ENCODE data around the gene UBE2M.
A peak's percentile ranks its signal among the peaks of the same experiment; 100 is the strongest.
"Not testable (repeated sequence)": the region's sequence is repeated elsewhere in the genome, so short reads cannot be mapped to it uniquely, and the experiment has no call there.

UBE2M gene

GRCh38 chr19:58558066-58558622 is at the start of gene UBE2M:
Gene UBE2M, minus strand, starts transcription at chr19:58558611. Its CDS starts 230 bp downstream, at chr19:58558381.
- H3K4me3 ChIP-seq (ENCODE audit: low read length), result peak within 1 kb of the TSS; percentile 98
- peaks cover 10% of the 10 kb centered on the region for H3K36me3 ChIP-seq (ENCODE audit: control insufficient read depth, insufficient read depth, low read length)
- peaks cover 3% of the 10 kb centered on the region for H3K27me3 ChIP-seq (ENCODE audit: control insufficient read depth, insufficient read depth, low read length)
- peaks cover 28% of the 10 kb centered on the region for H3K4me1 ChIP-seq (ENCODE audit: control insufficient read depth, insufficient read depth, low read length)
- peak within 1 kb of the TSS; percentile 99 for H3K27ac ChIP-seq (ENCODE audit: low read depth, low read length)
- H3K9ac ChIP-seq (ENCODE audit: low read length), result peak within 1 kb of the TSS; percentile 99

- H3K4me3 ChIP-seq (ENCODE audit: low read length); H3K36me3 ChIP-seq (ENCODE audit: control insufficient read depth, insufficient read depth, low read length); H3K4me1 ChIP-seq (ENCODE audit: control insufficient read depth, insufficient read depth, low read length); H3K27me3 ChIP-seq (ENCODE audit: control insufficient read depth, insufficient read depth, low read length); H3K27ac ChIP-seq (ENCODE audit: low read depth, low read length); H3K9ac ChIP-seq (ENCODE audit: low read length): not testable (repeated sequence)
Measured at GRCh38 chr19:58607213-58607612, 48.8 kb upstream of the UBE2M start.

- not testable (repeated sequence) for H3K4me3 ChIP-seq (ENCODE audit: low read length); H3K4me1 ChIP-seq (ENCODE audit: control insufficient read depth, insufficient read depth, low read length); H3K36me3 ChIP-seq (ENCODE audit: control insufficient read depth, insufficient read depth, low read length); H3K27ac ChIP-seq (ENCODE audit: low read depth, low read length); H3K27me3 ChIP-seq (ENCODE audit: control insufficient read depth, insufficient read depth, low read length); H3K9ac ChIP-seq (ENCODE audit: low read length)
Measured at GRCh38 chr19:58606251-58606896, 48.0 kb upstream of the UBE2M start.

- Histone ChIP-seq H3K4me1 (ENCODE audit: control insufficient read depth, insufficient read depth, low read length) (peaks cover 4% of the 10 kb centered on the region), H3K27me3 (ENCODE audit: control insufficient read depth, insufficient read depth, low read length) (no peaks in the 10 kb centered on the region), H3K4me3 (ENCODE audit: low read length) (no peak overlapping the region), H3K36me3 (ENCODE audit: control insufficient read depth, insufficient read depth, low read length) (peaks cover 9% of the 10 kb centered on the region), H3K9ac (ENCODE audit: low read length) (no peak overlapping the region), H3K27ac (ENCODE audit: low read depth, low read length) (no peak overlapping the region)
Measured at GRCh38 chr19:58586133-58586765, 27.8 kb upstream of the UBE2M start.

- H3K27ac ChIP-seq (ENCODE audit: low read depth, low read length), result no peak overlapping the region
- H3K36me3 ChIP-seq (ENCODE audit: control insufficient read depth, insufficient read depth, low read length), result peaks cover 9% of the 10 kb centered on the region
Measured at GRCh38 chr19:58585442-58586132, 27.2 kb upstream of the UBE2M start.

GRCh38 chr19:58584498-58585441 is 26.4 kb upstream of the UBE2M start:
- peaks cover 9% of the 10 kb centered on the region for H3K4me1 ChIP-seq (ENCODE audit: control insufficient read depth, insufficient read depth, low read length)
- no peak overlapping the region for H3K4me3 ChIP-seq (ENCODE audit: low read length)
- H3K36me3 ChIP-seq (ENCODE audit: control insufficient read depth, insufficient read depth, low read length), result peaks cover 9% of the 10 kb centered on the region
- H3K27me3 ChIP-seq (ENCODE audit: control insufficient read depth, insufficient read depth, low read length), result no peaks in the 10 kb centered on the region
- H3K27ac ChIP-seq (ENCODE audit: low read depth, low read length), result no peak overlapping the region
- H3K9ac ChIP-seq (ENCODE audit: low read length), result no peak overlapping the region

More at GRCh38 chr19:58585442-58586132, 27.2 kb upstream of the UBE2M start:
- Histone ChIP-seq H3K4me1 (ENCODE audit: control insufficient read depth, insufficient read depth, low read length) (peaks cover 9% of the 10 kb centered on the region), H3K4me3 (ENCODE audit: low read length) (no peak overlapping the region), H3K27me3 (ENCODE audit: control insufficient read depth, insufficient read depth, low read length) (no peaks in the 10 kb centered on the region), H3K9ac (ENCODE audit: low read length) (no peak overlapping the region)

- H3K27me3 ChIP-seq (ENCODE audit: control insufficient read depth, insufficient read depth, low read length), result no peaks in the 10 kb centered on the region
Measured at GRCh38 chr19:58582985-58583384, 24.6 kb upstream of the UBE2M start.

GRCh38 chr19:58581227-58582141 is 23.1 kb upstream of the UBE2M start:
- Histone ChIP-seq H3K4me1 (ENCODE audit: control insufficient read depth, insufficient read depth, low read length) (peaks cover 9% of the 10 kb centered on the region), H3K36me3 (ENCODE audit: control insufficient read depth, insufficient read depth, low read length) (peaks cover 9% of the 10 kb centered on the region), H3K27me3 (ENCODE audit: control insufficient read depth, insufficient read depth, low read length) (no peaks in the 10 kb centered on the region), H3K9ac (ENCODE audit: low read length) (no peak overlapping the region), H3K27ac (ENCODE audit: low read depth, low read length) (peak overlapping the region; percentile 81), H3K4me3 (ENCODE audit: low read length) (peak overlapping the region; percentile 2)

More at GRCh38 chr19:58582985-58583384, 24.6 kb upstream of the UBE2M start:
- no peak overlapping the region for H3K27ac ChIP-seq (ENCODE audit: low read depth, low read length)
- H3K36me3 ChIP-seq (ENCODE audit: control insufficient read depth, insufficient read depth, low read length), result peaks cover 9% of the 10 kb centered on the region
- no peak overlapping the region for H3K9ac ChIP-seq (ENCODE audit: low read length)
- H3K4me1 ChIP-seq (ENCODE audit: control insufficient read depth, insufficient read depth, low read length), result peaks cover 9% of the 10 kb centered on the region
- no peak overlapping the region for H3K4me3 ChIP-seq (ENCODE audit: low read length)

GRCh38 chr19:58579473-58580142 is 21.2 kb upstream of the UBE2M start:
- no peak overlapping the region for H3K27ac ChIP-seq (ENCODE audit: low read depth, low read length)
- H3K27me3 ChIP-seq (ENCODE audit: control insufficient read depth, insufficient read depth, low read length), result no peaks in the 10 kb centered on the region
- no peak overlapping the region for H3K9ac ChIP-seq (ENCODE audit: low read length)
- peaks cover 9% of the 10 kb centered on the region for H3K36me3 ChIP-seq (ENCODE audit: control insufficient read depth, insufficient read depth, low read length)
- peaks cover 13% of the 10 kb centered on the region for H3K4me1 ChIP-seq (ENCODE audit: control insufficient read depth, insufficient read depth, low read length)
- no peak overlapping the region for H3K4me3 ChIP-seq (ENCODE audit: low read length)

GRCh38 chr19:58578012-58578925 is 19.9 kb upstream of the UBE2M start:
- H3K27ac ChIP-seq (ENCODE audit: low read depth, low read length), result no peak overlapping the region
- H3K4me3 ChIP-seq (ENCODE audit: low read length), result no peak overlapping the region
- peaks cover 5% of the 10 kb centered on the region for H3K36me3 ChIP-seq (ENCODE audit: control insufficient read depth, insufficient read depth, low read length)
- H3K9ac ChIP-seq (ENCODE audit: low read length), result no peak overlapping the region
- H3K27me3 ChIP-seq (ENCODE audit: control insufficient read depth, insufficient read depth, low read length), result no peaks in the 10 kb centered on the region
- peaks cover 19% of the 10 kb centered on the region for H3K4me1 ChIP-seq (ENCODE audit: control insufficient read depth, insufficient read depth, low read length)

All from rectal smooth muscle tissue (tissue), 1 donor.